ENCODE data around the gene FLT3. TPM values are rescaled to one million over a fixed set of nuclear protein-coding genes. Genes with fewer than 3 reads are reported as not detected.

Gene FLT3
- total RNA-seq, 4 donors from 2014 or later, result under 0.01 to 0.90 (median 0.24) TPM; not detected in 1

GRCh38 chr13:27988520-27988919, 111.9 kb downstream of the FLT3 start, which contains the start of gene URAD:
Gene URAD, minus strand, starts transcription at chr13:27988693. Its CDS starts 56 bp downstream, at chr13:27988637.
- H3K4me1 ChIP-seq, result no peaks in the 10 kb centered on the region
- intact Hi-C loops (cut with DNase I; ENCODE audit: low total_unique reads), result loop anchor here (10.0 kb wide), 1 partner anchor 624 kb away; no protein-coding TSS in a partner anchor
- DNase-seq, result no peak
- H3K27me3 ChIP-seq, result no peaks in the 10 kb centered on the region
- TF ChIP-seq, protein P1, sequence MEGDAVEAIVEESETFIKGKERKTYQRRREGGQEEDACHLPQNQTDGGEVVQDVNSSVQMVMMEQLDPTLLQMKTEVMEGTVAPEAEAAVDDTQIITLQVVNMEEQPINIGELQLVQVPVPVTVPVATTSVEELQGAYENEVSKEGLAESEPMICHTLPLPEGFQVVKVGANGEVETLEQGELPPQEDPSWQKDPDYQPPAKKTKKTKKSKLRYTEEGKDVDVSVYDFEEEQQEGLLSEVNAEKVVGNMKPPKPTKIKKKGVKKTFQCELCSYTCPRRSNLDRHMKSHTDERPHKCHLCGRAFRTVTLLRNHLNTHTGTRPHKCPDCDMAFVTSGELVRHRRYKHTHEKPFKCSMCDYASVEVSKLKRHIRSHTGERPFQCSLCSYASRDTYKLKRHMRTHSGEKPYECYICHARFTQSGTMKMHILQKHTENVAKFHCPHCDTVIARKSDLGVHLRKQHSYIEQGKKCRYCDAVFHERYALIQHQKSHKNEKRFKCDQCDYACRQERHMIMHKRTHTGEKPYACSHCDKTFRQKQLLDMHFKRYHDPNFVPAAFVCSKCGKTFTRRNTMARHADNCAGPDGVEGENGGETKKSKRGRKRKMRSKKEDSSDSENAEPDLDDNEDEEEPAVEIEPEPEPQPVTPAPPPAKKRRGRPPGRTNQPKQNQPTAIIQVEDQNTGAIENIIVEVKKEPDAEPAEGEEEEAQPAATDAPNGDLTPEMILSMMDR (IDR thresholded peaks at IDR 0.05), result no peak
- TF ChIP-seq POLR2A (IDR thresholded peaks at IDR 0.05), result no peak
- no peak within 1 kb of the TSS for H3K4me3 ChIP-seq
- no peaks in the 10 kb centered on the region for H3K36me3 ChIP-seq
- no peaks in the 10 kb centered on the region for H3K9me3 ChIP-seq
- no peak within 1 kb of the TSS for H3K27ac ChIP-seq

GRCh38 chr13:27985600-27985999, 114.8 kb downstream of the FLT3 start:
- no peak for TF ChIP-seq POLR2A (IDR thresholded peaks at IDR 0.05)
- TF ChIP-seq, protein P1 (IDR thresholded peaks at IDR 0.05), result no peak
- Histone ChIP-seq H3K27me3 (peaks cover 0 to 13% of the 10 kb centered on the region in 2 donors), H3K9me3 (no peaks in the 10 kb centered on the region), H3K36me3 (no peaks in the 10 kb centered on the region), H3K27ac (no peak overlapping the region), H3K4me3 (no peak overlapping the region), H3K4me1 (no peaks in the 10 kb centered on the region)
- DNase-seq, result no peak
- intact Hi-C loops (cut with DNase I; ENCODE audit: low total_unique reads), result loop anchor here (10.0 kb wide), 1 partner anchor 621 kb away; no protein-coding TSS in a partner anchor

- TF ChIP-seq, protein P1 (IDR thresholded peaks at IDR 0.05), result no peak
- no peak for TF ChIP-seq POLR2A (IDR thresholded peaks at IDR 0.05)
- Histone ChIP-seq H3K36me3 (no peaks in the 10 kb centered on the region), H3K9me3 (no peaks in the 10 kb centered on the region), H3K27me3 (peaks cover 0 to 34% of the 10 kb centered on the region in 2 donors), H3K4me3 (no peak overlapping the region), H3K27ac (no peak overlapping the region), H3K4me1 (peaks cover 0 to 16% of the 10 kb centered on the region in 2 donors)
- no peak for DNase-seq
- intact Hi-C loops (cut with DNase I; ENCODE audit: low total_unique reads), result loop anchor here (10.0 kb wide), 1 partner anchor 618 kb away; no protein-coding TSS in a partner anchor
Observed at GRCh38 chr13:27982361-27982760, 118.0 kb downstream of the FLT3 start.

- intact Hi-C loops (cut with DNase I; ENCODE audit: low total_unique reads), result loop anchor here (10.0 kb wide), 1 partner anchor 616 kb away; no protein-coding TSS in a partner anchor
- no peak for TF ChIP-seq POLR2A (IDR thresholded peaks at IDR 0.05)
- TF ChIP-seq, protein P1 (IDR thresholded peaks at IDR 0.05), result no peak
- Histone ChIP-seq H3K27me3 (peaks cover 0 to 34% of the 10 kb centered on the region in 2 donors), H3K27ac (no peak overlapping the region), H3K4me1 (peaks cover 0 to 16% of the 10 kb centered on the region in 2 donors), H3K4me3 (no peak overlapping the region), H3K9me3 (no peaks in the 10 kb centered on the region), H3K36me3 (no peaks in the 10 kb centered on the region)
- no peak for DNase-seq
Observed at GRCh38 chr13:27981006-27981708, 119.2 kb downstream of the FLT3 start.
